Activated CD8-positive, alpha-beta memory T cell treated with anti-CD3 and anti-CD28 coated beads, Interleukin-2, amount 50 U/mL, for 48 hours (primary cell): ENCODE measurements around the gene AKR1C4.
"Not testable (repeated sequence)": the region's sequence is repeated elsewhere in the genome, so short reads cannot be mapped to it uniquely, and the experiment has no call there.

Experiments
- DNase-seq: peaks from one replicate; pipeline ENCODE4 v3.0.0-alpha.2; 2020

AKR1C4 gene

GRCh38 chr10:5196702-5197113, at the start of gene AKR1C4:
Gene AKR1C4, plus strand, starts transcription at chr10:5196837. Its CDS starts 31 bp downstream, at chr10:5196868.
- DNase-seq: no peak

- no peak for DNase-seq
These were observed 49.8 kb upstream of the AKR1C4 start for GRCh38 chr10:5146920-5147254.

GRCh38 chr10:5147255-5147980, 49.2 kb upstream of the AKR1C4 start:
- DNase-seq: no peak

DNA sequence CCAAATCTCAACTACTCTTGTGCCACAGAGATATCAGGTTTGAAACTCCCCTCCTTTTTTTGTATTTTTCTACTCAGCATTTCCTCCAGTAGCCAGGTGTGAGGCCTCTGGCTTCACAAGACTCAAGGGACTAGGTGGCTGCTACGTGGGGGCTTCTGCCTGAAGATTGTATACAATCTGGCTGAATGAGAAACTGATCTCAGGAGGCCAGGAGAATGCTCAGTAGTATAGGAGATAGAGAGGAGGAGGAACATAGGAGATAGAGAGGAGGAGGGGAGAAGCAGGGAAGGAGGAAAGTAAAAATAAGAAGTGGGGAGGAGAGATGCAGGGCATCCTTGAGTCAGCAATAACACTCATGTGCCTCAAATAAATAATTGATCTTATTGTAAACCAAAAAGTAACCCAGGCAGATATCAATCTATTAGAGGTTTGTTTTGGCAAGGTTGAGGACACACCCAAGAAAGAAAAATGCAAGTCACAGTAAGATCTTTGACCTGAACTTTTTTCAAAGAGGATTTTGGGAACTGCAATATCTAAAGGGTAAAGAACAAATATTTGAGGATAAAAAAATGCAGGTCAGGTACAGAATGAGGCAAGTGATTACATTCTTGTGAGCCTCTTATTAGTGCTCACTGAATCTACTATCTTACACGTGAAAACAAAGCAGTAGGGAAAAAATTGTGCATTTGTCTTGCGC, 48.5 kb upstream of the AKR1C4 start:
- no peak for DNase-seq

DNA sequence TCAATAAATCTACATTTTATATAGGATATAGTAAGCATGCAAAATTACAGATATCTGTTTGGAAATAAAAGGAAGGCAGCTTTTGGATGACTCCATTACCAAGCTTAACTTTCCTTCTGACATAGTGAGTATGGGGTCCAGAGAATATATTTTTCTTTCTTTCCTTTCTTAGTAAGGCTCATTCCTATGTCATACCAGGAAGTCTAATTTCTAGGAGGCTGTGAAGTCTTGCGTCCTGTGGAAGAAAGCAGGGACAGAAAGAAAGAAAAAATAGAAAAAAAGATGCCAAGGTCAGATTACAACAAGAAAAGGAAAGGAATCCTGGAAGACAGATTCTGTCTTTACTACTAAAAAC, 48.0 kb upstream of the AKR1C4 start:
- no peak for DNase-seq

- no peak for DNase-seq
These were observed 45.6 kb upstream of the AKR1C4 start for GRCh38 chr10:5151076-5151475.

GRCh38 chr10:5155951-5156350, 40.7 kb upstream of the AKR1C4 start:
- DNase-seq: no peak

- DNase-seq: no peak
These were observed 39.1 kb upstream of the AKR1C4 start for GRCh38 chr10:5157501-5157900.

- no peak for DNase-seq
These were observed 37.5 kb upstream of the AKR1C4 start for GRCh38 chr10:5159126-5159525.

GRCh38 chr10:5163487-5163886, 33.1 kb upstream of the AKR1C4 start:
- no peak for DNase-seq

GRCh38 chr10:5165738-5166137, 30.9 kb upstream of the AKR1C4 start:
- no peak for DNase-seq

- DNase-seq: peak; percentile 53
These were observed 27.7 kb upstream of the AKR1C4 start for GRCh38 chr10:5168897-5169420.

GRCh38 chr10:5175581-5175980, 21.1 kb upstream of the AKR1C4 start:
- DNase-seq: not testable (repeated sequence)

DNA sequence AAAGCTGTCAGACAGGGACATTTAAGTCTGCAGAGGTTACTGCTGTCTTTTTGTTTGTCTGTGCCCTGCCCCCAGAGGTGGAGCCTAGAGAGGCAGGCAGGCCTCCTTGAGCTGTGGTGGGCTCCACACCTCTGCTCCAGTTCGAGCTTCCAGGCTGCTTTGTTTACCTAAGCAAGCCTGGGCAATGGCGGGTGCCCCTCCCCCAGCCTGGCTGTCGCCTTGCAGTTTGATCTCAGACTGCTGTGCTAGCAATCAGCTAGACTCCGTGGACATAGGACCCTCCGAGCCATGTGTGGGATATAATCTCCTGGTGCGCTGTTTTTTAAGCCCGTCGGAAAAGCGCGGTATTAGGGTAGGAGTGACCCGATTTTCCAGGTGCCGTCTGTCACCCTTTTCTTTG, 16.1 kb upstream of the AKR1C4 start:
- DNase-seq: not testable (repeated sequence)

- DNase-seq: no peak
These were observed 12.7 kb upstream of the AKR1C4 start for GRCh38 chr10:5183923-5184322.

GRCh38 chr10:5184987-5185775, 11.5 kb upstream of the AKR1C4 start, which contains the start of gene AKR1C8:
Gene AKR1C8, minus strand, starts transcription at chr10:5185150. Its CDS starts 46 bp downstream, at chr10:5185104.
- DNase-seq: no peak

DNA sequence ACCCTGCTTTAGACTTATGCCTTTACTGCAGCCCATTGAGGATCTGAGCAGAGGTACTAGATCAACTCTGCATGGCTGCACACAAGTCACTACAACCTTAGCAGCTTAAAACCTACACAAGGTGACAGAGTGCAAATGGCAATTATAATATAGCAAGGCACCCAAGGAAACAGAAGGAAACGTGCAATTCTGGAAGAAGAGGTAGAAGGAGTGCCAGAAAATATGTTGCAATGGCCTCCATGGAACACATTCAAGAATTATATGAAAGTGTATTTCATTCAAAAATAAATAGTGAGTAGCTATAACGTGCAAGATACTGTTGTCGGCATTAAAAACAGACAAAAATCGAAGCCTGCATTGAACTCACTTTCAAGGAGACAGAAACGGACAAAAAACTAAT, 8.8 kb upstream of the AKR1C4 start:
- no peak for DNase-seq

DNA sequence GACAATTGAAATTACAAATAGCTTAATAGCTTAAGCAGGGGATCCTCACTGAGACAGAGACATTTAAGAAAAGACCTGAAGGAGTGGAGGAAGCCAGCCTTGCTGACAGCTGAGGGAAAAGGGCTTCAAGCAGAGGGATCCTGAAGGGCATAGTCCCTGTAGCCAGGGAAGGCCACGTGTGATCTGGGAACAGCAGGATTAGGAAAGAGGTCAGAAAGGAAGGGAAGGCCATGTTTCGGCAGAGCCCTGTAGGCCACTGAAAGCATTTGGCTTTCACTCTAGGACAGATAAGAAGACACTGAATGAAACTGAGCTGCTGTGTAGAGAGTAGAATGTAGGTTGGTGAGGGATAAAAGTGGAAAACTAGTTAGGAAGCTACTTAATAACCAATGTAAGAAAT, 8.3 kb upstream of the AKR1C4 start:
- DNase-seq: no peak

DNA sequence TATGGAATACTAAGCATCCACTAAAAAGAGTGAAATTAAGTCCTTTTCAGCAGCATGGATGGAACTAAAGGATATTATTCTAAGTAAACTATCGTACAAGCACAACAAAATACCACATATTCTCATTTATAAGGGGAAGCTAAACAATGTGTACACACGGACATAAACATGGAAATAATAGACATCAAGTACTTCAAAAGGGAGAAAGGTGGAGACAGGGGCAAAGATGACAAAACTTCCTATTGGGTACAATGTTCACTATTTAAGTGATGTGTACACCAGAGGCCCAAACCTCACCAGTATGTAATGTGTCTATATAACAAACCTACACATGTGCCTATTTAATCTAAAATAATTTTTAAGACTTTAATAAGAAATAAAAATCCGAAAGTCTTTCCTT, 2.2 kb upstream of the AKR1C4 start:
- no peak for DNase-seq

- DNase-seq: no peak
These were observed 786 bp upstream of the AKR1C4 start for GRCh38 chr10:5195727-5196374.

GRCh38 chr10:5198386-5198785, 1.7 kb downstream of the AKR1C4 start:
- DNase-seq: no peak

DNA sequence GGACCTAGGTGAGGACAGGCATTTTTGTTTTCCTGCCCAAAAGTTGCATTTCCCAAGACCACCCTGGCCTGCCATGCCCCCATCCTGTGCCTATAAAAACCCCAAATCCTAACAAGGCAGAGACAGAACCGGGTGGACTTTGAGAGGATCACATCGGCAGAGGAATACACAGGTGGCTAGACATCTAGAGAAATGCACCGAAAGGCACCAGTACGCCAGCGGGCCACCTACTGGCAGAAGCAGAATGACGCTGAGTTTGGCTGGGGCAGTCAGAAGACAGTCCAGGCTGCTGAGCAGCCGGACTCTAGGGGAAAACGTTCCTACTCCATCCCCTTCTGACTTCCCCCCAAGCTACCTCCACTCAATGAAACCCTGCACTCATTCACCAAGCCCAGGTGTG, 2.8 kb downstream of the AKR1C4 start:
- no peak for DNase-seq

- DNase-seq: no peak
These were observed 10.2 kb downstream of the AKR1C4 start for GRCh38 chr10:5206799-5207198.
